AG10803 (cell line): Measurements from ENCODE around the gene KLHL29.

Experiments
- DNase-seq: peaks from one replicate; pipeline ENCODE4 v3.0.0; 2010; ENCODE audit warnings: low read depth
- H3K4me3 ChIP-seq: 2 replicates; pipeline ENCODE4 v1.5.1; 2011; ENCODE audit warnings: mild to moderate bottlenecking, low read length, control low read depth
- CTCF ChIP-seq: conservative IDR thresholded peaks from 2 replicates; pipeline ENCODE4 v1.5.1; 2011; ENCODE audit warnings: mild to moderate bottlenecking, low read length, control low read depth, inconsistent platforms

Gene KLHL29

DNA sequence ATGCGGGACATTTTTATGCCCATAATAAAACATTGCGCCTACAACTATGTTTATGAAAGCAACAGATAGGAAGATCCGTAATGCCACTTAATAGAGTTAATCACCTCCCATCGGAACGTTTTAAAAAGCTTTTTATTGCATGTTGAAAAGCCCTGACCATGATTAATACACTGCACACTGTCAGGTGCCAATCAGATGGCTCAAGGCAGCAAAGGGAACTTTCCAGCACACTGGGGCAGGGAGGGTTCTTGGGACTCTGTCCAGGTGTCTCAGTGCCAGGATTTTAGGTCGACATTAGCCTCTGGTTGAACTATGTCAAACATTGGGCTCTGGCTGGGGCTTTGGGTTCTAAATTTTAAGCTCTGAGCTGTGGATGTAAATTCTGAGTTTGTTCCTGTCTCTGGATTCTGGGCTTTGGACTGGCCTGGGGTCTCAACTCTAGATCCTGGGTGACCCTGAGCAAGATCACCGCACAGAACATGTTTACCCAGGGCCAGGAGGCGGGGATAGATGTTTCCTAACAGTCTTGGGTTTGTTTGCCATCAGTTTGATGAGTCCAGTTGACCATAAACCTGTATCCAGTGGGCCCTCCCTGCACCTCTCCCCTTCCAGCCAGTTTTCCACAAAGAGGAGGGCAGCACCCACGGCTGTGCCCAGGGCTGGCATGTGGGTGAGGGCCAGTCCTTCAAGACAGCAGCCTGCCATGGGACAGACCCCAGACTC is 279.2 kb downstream of the KLHL29 start:
- H3K4me3 ChIP-seq = no peak overlapping the region
- TF ChIP-seq CTCF = no peak

DNA sequence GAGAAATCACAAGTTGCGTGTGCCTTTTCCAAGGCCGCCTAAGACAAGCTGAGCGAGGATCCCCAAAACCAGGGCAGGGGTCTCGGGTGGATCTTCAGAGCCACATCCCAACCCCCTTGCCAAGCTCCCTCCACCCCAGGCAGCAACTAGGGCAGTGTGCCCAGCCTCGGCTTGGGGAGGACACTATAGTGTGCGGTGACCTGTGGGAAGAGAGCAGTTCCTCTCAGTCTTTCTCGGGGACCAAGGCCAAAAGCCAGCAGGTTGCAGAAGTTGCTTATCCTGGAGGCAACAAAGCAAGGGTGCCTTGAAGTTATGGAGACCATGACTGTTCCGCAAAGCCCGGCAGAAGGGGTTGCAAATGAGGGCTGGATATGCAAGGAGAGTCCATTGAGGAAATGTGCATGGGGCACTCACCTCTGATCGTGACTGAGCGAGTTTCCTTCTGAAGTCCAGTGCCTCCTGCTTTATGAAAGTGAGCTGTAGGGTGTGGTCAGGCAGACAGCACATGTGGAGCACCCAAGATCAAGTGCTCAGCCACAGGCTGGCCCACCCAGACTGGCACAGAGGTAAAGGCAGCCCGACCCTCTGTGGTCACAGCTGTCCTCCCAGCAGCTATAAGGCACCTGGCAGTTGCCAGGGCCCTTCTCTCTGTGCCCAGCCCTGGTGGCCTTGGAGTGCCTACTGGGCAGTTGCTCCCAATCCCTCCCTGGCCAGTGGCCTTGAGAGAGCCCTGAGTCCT is 281.4 kb downstream of the KLHL29 start:
- DNase-seq = no peak
- no peak overlapping the region for H3K4me3 ChIP-seq
- TF ChIP-seq CTCF = no peak

More for the DNA sequence above, 279.2 kb downstream of the KLHL29 start:
- DNase-seq = no peak

DNA sequence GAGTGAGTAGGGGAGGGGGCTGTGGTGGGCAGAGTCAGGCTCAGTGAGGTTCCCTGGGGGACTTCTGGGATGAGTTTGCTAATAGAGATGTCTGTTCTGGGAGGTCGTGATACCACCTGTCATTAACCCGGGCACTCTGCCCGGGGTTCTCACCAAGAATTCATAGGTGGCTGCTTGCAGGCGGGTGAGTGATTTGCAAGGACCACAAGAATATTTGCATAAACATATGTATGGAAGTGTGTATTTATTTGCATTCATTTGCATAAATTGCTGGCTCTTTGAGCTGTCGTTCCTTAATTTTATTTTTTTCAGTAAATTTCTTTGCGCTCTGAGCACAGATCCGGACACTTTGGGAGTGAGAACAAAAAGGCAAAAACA is 282.0 kb downstream of the KLHL29 start:
- H3K4me3 ChIP-seq = no peak overlapping the region
- no peak for TF ChIP-seq CTCF
- no peak for DNase-seq

DNA sequence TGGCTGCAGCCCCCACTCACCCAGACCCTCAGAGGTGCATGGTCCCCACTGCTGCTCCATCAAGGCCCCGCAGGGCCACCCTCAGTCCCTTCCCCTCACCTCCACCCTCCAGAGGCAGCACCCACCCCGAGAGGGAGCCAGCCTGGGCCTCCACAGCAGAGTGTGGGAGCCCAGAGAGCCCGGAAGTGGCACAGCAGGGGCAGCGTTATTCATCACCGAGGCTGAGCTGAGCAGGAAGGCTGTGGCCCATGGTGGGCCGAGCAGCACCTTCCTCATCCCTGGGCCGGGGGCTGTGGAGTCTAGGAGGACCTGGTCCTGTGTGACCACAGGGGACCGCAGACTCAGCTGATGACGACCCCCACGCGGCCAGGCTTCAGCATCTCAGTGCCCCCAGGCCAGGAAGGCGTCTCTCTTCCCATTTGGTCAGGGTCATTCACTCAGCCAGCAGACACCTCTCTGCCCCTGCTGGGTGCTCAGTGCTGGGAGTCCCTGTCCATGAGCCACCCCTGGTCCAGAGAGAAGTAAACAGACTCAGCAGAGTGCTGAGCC is 283.9 kb downstream of the KLHL29 start:
- no peak for TF ChIP-seq CTCF
- H3K4me3 ChIP-seq = no peak overlapping the region
- DNase-seq = no peak

DNA sequence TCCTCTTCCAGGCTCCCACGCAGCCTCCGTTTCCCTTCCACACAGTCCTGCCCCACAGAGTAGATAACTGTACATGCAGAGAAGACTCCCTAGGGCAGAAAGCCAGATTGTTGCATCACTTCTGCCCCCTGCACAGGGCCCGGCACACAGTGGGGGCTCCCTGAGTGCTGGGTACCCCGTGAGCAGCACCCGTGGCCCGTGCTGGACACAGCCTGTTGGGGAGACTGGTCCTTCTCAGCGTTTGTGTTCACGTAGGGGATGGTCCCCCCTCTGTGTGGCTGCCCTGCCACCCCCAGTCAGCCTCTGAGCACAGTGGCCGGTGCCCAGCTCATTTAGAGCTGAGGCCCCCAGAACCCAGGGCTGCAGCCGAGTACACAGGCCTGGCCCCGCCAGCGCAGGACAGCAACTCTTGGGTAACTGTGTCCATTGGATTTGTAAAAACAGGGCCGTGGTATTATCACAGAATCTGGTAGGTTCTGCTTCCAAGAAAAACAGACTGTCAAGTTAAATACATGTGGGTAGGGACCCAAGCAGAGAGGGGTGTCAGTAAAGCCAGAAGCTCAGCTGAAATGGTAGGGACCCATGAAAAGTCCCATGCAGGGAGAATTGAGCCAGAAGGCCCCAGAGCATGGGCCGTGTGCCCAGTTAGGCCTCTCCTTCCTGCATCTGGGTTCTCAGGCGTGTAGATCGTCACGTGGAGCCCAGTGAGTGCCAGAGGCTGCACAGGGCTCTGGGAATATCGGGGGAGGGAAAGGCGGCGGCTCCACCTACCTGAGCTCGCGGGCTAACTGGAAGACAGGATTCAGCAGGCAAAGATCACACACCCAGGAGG is 284.6 kb downstream of the KLHL29 start:
- H3K4me3 ChIP-seq = no peak overlapping the region
- DNase-seq = peak; percentile 18
- no peak for TF ChIP-seq CTCF

- no peak for DNase-seq
- no peak overlapping the region for H3K4me3 ChIP-seq
- no peak for TF ChIP-seq CTCF
Measured at GRCh38 chr2:23670245-23670592, 285.2 kb downstream of the KLHL29 start.
